Endothelial cell of umbilical vein (primary cell): ENCODE results near the gene ZMPSTE24. TPM values are rescaled to one million over a fixed set of nuclear protein-coding genes. Genes with fewer than 3 reads are reported as not detected.

Source experiments
- BruUV-seq: library from RNA; stranded (reverse); fragments of 400-500 nt; replicated peaks from 2 replicates; lab custom pipeline; 2021; lab: Mats Ljungman, UMichigan
- CTCF ChIA-PET: fragments of 300-600, 350-600 bp; sonication (Branson Sonifier 250); formaldehyde crosslinking; loops from one replicate; lab custom pipeline; 2021; ENCODE audit warnings: antibody characterized with exemption, inconsistent platforms; lab: Charles Lee
- POLR2A ChIA-PET: fragments of 300-600, 350-600 bp; sonication (Branson Sonifier 250); formaldehyde crosslinking; loops from one replicate; lab custom pipeline; 2021; ENCODE audit warnings: antibody characterized with exemption, inconsistent platforms; lab: Charles Lee
- DNase-seq: peaks from one replicate; pipeline ENCODE4 v3.0.0-alpha.2; 2011; ENCODE audit warnings: low read depth, low spot score
- FAIRE-seq: peaks from 2 replicates; lab custom pipeline; 2011; peaks lifted over from hg19 to GRCh38; lab: Jason Lieb, UNC
- H2AFZ ChIP-seq: 2 replicates; pipeline ENCODE4 v1.6.0; 2012; ENCODE audit warnings: low read depth, low read length, control low read depth, inconsistent platforms
- H3K27ac ChIP-seq: 2 replicates; pipeline ENCODE4 v1.5.1; 2011; ENCODE audit warnings: low read depth, mild to moderate bottlenecking, control low read depth, low read length, moderate library complexity; ENCODE audit not compliant: insufficient read depth
- H3K27me3 ChIP-seq, 2 experiments: 2 replicates each; pipeline versions ENCODE4 v1.6.0 to v1.6.1; 2011; ENCODE audit warnings: low read length in 2 of 2, mixed read lengths in 1 of 2; ENCODE audit not compliant: control insufficient read depth in 2 of 2, insufficient read depth in 2 of 2
- H3K36me3 ChIP-seq, 2 experiments: 2 replicates in 1 of 2; 3 replicates in 1 of 2; pipeline ENCODE4 v1.5.1; 2011; ENCODE audit warnings: low read length in 2 of 2, mild to moderate bottlenecking in 1 of 2, moderate library complexity in 1 of 2; ENCODE audit not compliant: control insufficient read depth in 2 of 2, insufficient read depth in 2 of 2; ENCODE audit errors: extremely low read depth in 1 of 2
- H3K4me1 ChIP-seq: 3 replicates; pipeline ENCODE4 v1.5.1; 2011; ENCODE audit warnings: mild to moderate bottlenecking, low read length; ENCODE audit not compliant: control insufficient read depth, insufficient read depth; ENCODE audit errors: extremely low read depth
- H3K4me2 ChIP-seq: 2 replicates; pipeline ENCODE4 v1.6.1; 2011; ENCODE audit warnings: low read length, control low read depth, mixed read lengths; ENCODE audit not compliant: insufficient read depth
- H3K4me3 ChIP-seq, 3 experiments: fragments of 200-600 bp in 1 of 3; sonication (generic), shearing (Covaris generic) in 1 of 3; replicated peaks in 1 of 3; 2 replicates each; pipeline ENCODE4 v1.5.1; 2011 to 2016; ENCODE audit warnings: control low read depth in 3 of 3, low read length in 3 of 3, mild to moderate bottlenecking in 2 of 3, inconsistent platforms in 1 of 3, low read depth in 1 of 3, moderate library complexity in 1 of 3; ENCODE audit not compliant: insufficient read depth in 1 of 3
- H3K79me2 ChIP-seq: 2 replicates; pipeline ENCODE4 v1.6.0; 2012; ENCODE audit warnings: low read length, inconsistent platforms; ENCODE audit not compliant: control insufficient read depth, insufficient read depth
- H3K9ac ChIP-seq: replicated peaks from 2 replicates; pipeline ENCODE3; 2011; ENCODE audit warnings: low read length, control low read depth; ENCODE audit not compliant: insufficient read depth; ENCODE audit errors: extremely low read depth
- H3K9me1 ChIP-seq: replicated peaks from 3 replicates; pipeline ENCODE4 v1.6.0; 2011; ENCODE audit warnings: mild to moderate bottlenecking, low read length; ENCODE audit not compliant: control insufficient read depth, insufficient read depth; ENCODE audit errors: extremely low read depth
- H3K9me3 ChIP-seq: replicated peaks from 2 replicates; pipeline ENCODE4 v1.5.1; 2012; ENCODE audit warnings: low read length, inconsistent platforms; ENCODE audit not compliant: control insufficient read depth, insufficient read depth
- H4K20me1 ChIP-seq: replicated peaks from 2 replicates; pipeline ENCODE3; 2011; ENCODE audit warnings: mild to moderate bottlenecking, low read length; ENCODE audit not compliant: control insufficient read depth, insufficient read depth; ENCODE audit errors: extremely low read depth
- EZH2 ChIP-seq: IDR thresholded peaks from 2 replicates; pipeline ENCODE4 v1.6.1; 2012; ENCODE audit warnings: borderline replicate concordance, low read depth, mild to moderate bottlenecking, moderate library complexity, low read length, inconsistent platforms; ENCODE audit not compliant: severe bottlenecking
- FOS ChIP-seq: IDR thresholded peaks from 2 replicates; pipeline ENCODE4 v1.6.1; 2011; ENCODE audit warnings: mild to moderate bottlenecking, low read length, moderate library complexity, borderline replicate concordance; ENCODE audit not compliant: insufficient read depth
- GATA2 ChIP-seq: IDR thresholded peaks from 2 replicates; pipeline ENCODE4 v1.7.0; 2011; ENCODE audit warnings: low read depth, mild to moderate bottlenecking, moderate library complexity, mixed read lengths, low read length; ENCODE audit not compliant: insufficient read length, insufficient read depth
- JUN ChIP-seq: IDR thresholded peaks from 2 replicates; pipeline ENCODE4 v1.6.1; 2011; ENCODE audit warnings: borderline replicate concordance, low read depth; ENCODE audit not compliant: insufficient read length, insufficient read depth
- MYC ChIP-seq: IDR thresholded peaks from one replicate; pipeline ENCODE4 v1.6.1; 2011; ENCODE audit warnings: mild to moderate bottlenecking, low read depth, low read length
- POLR2A ChIP-seq: IDR thresholded peaks from 2 replicates; pipeline ENCODE4 v1.6.1; 2012; ENCODE audit warnings: low read depth, mild to moderate bottlenecking, control low read depth, low read length
- POLR2AphosphoS5 ChIP-seq: IDR thresholded peaks from 2 replicates; pipeline ENCODE4 v1.6.1; 2012; ENCODE audit warnings: low read depth, mild to moderate bottlenecking, control low read depth, low read length, moderate library complexity; ENCODE audit not compliant: insufficient read depth
- dilution Hi-C: fragments of 300-500 bp; cut with MboI; formaldehyde crosslinking; loops from one replicate; pipeline ENCODE4 v1.15.0; 2019; ENCODE audit warnings: low sequenced_read_pairs; ENCODE audit not compliant: extremely low pct_ligation_motif_present
- intact Hi-C: fragments of 100-400 bp; cut with micrococcal nuclease; formaldehyde crosslinking; loops from one replicate; pipeline ENCODE4 v1.10.0; 2022
- polyA plus RNA-seq, 4 experiments: library from polyadenylated mRNA; depleted of rRNA in 3 of 4; stranded (reverse) in 3 of 4; unstranded in 1 of 4; fragments of >200 nt; gene quantifications; 2 replicates each; pipeline versions ENCODE4 v1.2.1 to v1.2.3, GENCODE V29; 2011 to 2012; ENCODE audit warnings: missing spikeins in 1 of 4
- total RNA-seq: library from RNA; stranded (reverse); gene quantifications from 2 replicates; pipeline ENCODE4 v1.2.3, GENCODE V29; 2021
- TF ChIP-seq, protein P1 (sequence below), 2 donors: IDR thresholded peaks; 1 replicate in 1 of 2; 2 replicates in 1 of 2; pipeline ENCODE4 v1.5.1; 2011; ENCODE audit warnings: low read length in 2 of 2, mild to moderate bottlenecking in 2 of 2, moderate library complexity in 2 of 2, control low read depth in 1 of 2, inconsistent platforms in 1 of 2, low read depth in 1 of 2; ENCODE audit not compliant: insufficient read depth in 1 of 2; ENCODE audit errors: extremely low read depth in 1 of 2
- TF ChIP-seq, protein P2 (sequence below): IDR thresholded peaks from 2 replicates; pipeline ENCODE4 v1.6.1; 2011; ENCODE audit not compliant: insufficient read depth, insufficient read length

ZMPSTE24 gene
- total and polyA plus RNA-seq, 2 donors (not counting 3 experiments of a cell fraction or from before 2014, with no cell fraction given), result 16.9 to 44.7 TPM

DNA sequence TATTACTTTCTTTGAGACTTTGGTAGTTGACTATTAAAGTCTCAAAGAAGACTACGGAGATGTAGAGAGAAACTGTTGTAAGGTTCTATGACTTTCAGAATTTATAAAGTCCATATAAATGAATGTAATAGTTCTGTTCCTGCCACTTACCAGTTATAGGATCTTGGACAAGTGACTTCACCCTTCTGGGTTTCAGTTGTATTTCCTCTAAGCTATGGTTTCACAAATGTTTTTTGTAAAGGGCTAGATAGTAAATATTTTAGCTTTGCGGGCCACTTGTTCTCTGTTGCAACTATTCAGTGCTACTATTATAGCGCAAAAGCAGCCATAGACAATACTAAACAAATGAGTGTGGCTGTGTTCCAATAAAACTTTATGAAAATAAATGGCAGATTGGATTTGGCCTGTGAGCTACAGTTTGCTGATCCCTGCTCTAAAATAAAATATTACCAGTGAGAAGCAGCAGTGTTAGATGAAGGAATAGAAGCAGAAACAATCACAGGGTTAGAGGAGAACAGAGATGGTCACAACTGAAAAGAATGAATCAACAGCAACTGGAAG is 14.7 kb downstream of the ZMPSTE24 start:
- FAIRE-seq (no peak), DNase-seq (no peak)
- no peak overlapping the region for H3K9ac ChIP-seq
- H3K27me3 ChIP-seq, result no peaks in the 10 kb centered on the region
- H3K9me1 ChIP-seq, result no peaks in the 10 kb centered on the region
- no peaks in the 10 kb centered on the region for H4K20me1 ChIP-seq
- no TSS peak for BruUV-seq
- no peak overlapping the region for H3K4me3 ChIP-seq
- H3K9me3 ChIP-seq, result no peaks in the 10 kb centered on the region
- H3K36me3 ChIP-seq, result peaks cover 17 to 24% of the 10 kb centered on the region in 2 experiments
- H3K4me2 ChIP-seq, result no peak overlapping the region
- no peak overlapping the region for H2AFZ ChIP-seq
- H3K79me2 ChIP-seq, result peaks cover 1% of the 10 kb centered on the region
- no peaks in the 10 kb centered on the region for H3K4me1 ChIP-seq
- dilution Hi-C loops (no loop called here), intact Hi-C loops (no loop called here)
- ChIA-PET CTCF (interaction anchor here (0.6 to 1.9 kb wide), 3 partner anchors 66 to 1610 kb away, joined by 3 to 5 read pairs (median 4); no protein-coding TSS in a partner anchor), POLR2A (interaction anchor here (0.7 kb wide), 1 partner anchor 183 kb away, joined by 3 read pairs; no protein-coding TSS in a partner anchor)
- TF ChIP-seq EZH2 (no peak), POLR2AphosphoS5 (no peak), FOS (no peak), JUN (no peak), POLR2A (no peak), MYC (no peak), GATA2 (no peak)
- TF ChIP-seq, protein P1, sequence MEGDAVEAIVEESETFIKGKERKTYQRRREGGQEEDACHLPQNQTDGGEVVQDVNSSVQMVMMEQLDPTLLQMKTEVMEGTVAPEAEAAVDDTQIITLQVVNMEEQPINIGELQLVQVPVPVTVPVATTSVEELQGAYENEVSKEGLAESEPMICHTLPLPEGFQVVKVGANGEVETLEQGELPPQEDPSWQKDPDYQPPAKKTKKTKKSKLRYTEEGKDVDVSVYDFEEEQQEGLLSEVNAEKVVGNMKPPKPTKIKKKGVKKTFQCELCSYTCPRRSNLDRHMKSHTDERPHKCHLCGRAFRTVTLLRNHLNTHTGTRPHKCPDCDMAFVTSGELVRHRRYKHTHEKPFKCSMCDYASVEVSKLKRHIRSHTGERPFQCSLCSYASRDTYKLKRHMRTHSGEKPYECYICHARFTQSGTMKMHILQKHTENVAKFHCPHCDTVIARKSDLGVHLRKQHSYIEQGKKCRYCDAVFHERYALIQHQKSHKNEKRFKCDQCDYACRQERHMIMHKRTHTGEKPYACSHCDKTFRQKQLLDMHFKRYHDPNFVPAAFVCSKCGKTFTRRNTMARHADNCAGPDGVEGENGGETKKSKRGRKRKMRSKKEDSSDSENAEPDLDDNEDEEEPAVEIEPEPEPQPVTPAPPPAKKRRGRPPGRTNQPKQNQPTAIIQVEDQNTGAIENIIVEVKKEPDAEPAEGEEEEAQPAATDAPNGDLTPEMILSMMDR (IDR thresholded peaks at IDR 0.05; ENCODE audit: extremely low read depth in 1 of 2, insufficient read depth in 1 of 2, low read depth in 1 of 2, low read length in 2 of 2), result no peak
- TF ChIP-seq, protein P2, sequence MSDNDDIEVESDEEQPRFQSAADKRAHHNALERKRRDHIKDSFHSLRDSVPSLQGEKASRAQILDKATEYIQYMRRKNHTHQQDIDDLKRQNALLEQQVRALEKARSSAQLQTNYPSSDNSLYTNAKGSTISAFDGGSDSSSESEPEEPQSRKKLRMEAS, result no peak
- no peak overlapping the region for H3K27ac ChIP-seq
